HCT116 (cell line): ENCODE measurements around the gene FOXP2. TPM values are rescaled to one million over a fixed set of nuclear protein-coding genes. Genes with fewer than 3 reads are reported as not detected.

Experiments used
- ATAC-seq: fragments of 200-7000 bp; cut with Tn5 transposase; 2 replicates; pipeline ENCODE4 v1.9.1; 2020; ENCODE audit warnings: mild to moderate bottlenecking, moderate library complexity
- BruUV-seq: library from RNA; stranded (reverse); fragments of 400-500 nt; replicated peaks from 2 replicates; lab custom pipeline; 2021; lab: Mats Ljungman, UMichigan
- CTCF ChIA-PET: fragments of 300-600 bp; sonication (Branson Sonifier 250); formaldehyde crosslinking; loops from one replicate; lab custom pipeline; 2021; ENCODE audit warnings: antibody characterized with exemption; lab: Charles Lee
- POLR2A ChIA-PET: fragments of 300-600, 350-600 bp; sonication (Branson Sonifier 250); formaldehyde crosslinking; loops from one replicate; lab custom pipeline; 2021; ENCODE audit warnings: antibody characterized with exemption; lab: Charles Lee
- RAD21 ChIA-PET, 2 experiments: fragments of 300-600 bp; sonication (Branson Sonifier 250); formaldehyde crosslinking; loops; one replicate each; lab custom pipeline; 2023; ENCODE audit warnings: low total read pairs in 2 of 2; ENCODE audit not compliant: uncharacterized antibody in 2 of 2, unreplicated experiment in 2 of 2, low non-redundant PET in 1 of 2; lab: Charles Lee
- DNase-seq: peaks from one replicate; pipeline ENCODE4 v3.0.0-alpha.2; 2010; ENCODE audit warnings: low read depth, low spot score
- H2AFZ ChIP-seq: fragments of 200-600 bp; shearing (Covaris generic), sonication (generic); 2 replicates; pipeline ENCODE4 v1.6.1; 2017; ENCODE audit warnings: low read depth, mixed run types, mixed read lengths, antibody characterized with exemption, low read length; ENCODE audit not compliant: poor library complexity, severe bottlenecking
- H3K27ac ChIP-seq: 2 replicates; pipeline ENCODE4 v1.5.1; 2012; ENCODE audit warnings: low read depth, low read length
- H3K27me3 ChIP-seq: fragments of 200-600 bp; sonication (generic); 2 replicates; pipeline ENCODE4 v1.6.1; 2016; ENCODE audit warnings: mixed run types, low read length, mixed read lengths; ENCODE audit not compliant: insufficient read depth
- H3K36me3 ChIP-seq, 2 experiments: fragments of 200-500 bp in 1 of 2; fragments of 200-600 bp in 1 of 2; sonication (Bioruptor generic) in 1 of 2; sonication (generic) in 1 of 2; 2 replicates each; pipeline versions ENCODE4 v1.5.1 to v1.6.1; 2014 to 2016; ENCODE audit warnings: low read length in 2 of 2, inconsistent platforms in 1 of 2, mixed read lengths in 1 of 2, mixed run types in 1 of 2; ENCODE audit not compliant: insufficient read depth in 2 of 2, control insufficient read depth in 1 of 2
- H3K4me1 ChIP-seq, 2 experiments: fragments of 200-600 bp in 1 of 2; sonication (generic) in 1 of 2; 2 replicates each; pipeline versions ENCODE4 v1.5.1 to v1.6.1; 2012 to 2017; ENCODE audit warnings: low read length in 2 of 2, inconsistent platforms in 1 of 2, mild to moderate bottlenecking in 1 of 2, mixed read lengths in 1 of 2, mixed run types in 1 of 2, moderate library complexity in 1 of 2; ENCODE audit not compliant: insufficient read depth in 2 of 2, control insufficient read depth in 1 of 2
- H3K4me2 ChIP-seq: fragments of 200-600 bp; sonication (generic); 2 replicates; pipeline ENCODE4 v1.6.1; 2017; ENCODE audit warnings: mixed run types, low read length, mixed read lengths
- H3K4me3 ChIP-seq, 2 experiments: fragments of 200-600 bp in 1 of 2; sonication (generic) in 1 of 2; replicated peaks in 1 of 2; 2 replicates each; pipeline ENCODE4 v1.5.1; 2011 to 2016; ENCODE audit warnings: low read length in 2 of 2, control low read depth in 1 of 2, low read depth in 1 of 2, mild to moderate bottlenecking in 1 of 2, mixed read lengths in 1 of 2, mixed run types in 1 of 2
- H3K79me2 ChIP-seq: fragments of 200-600 bp; sonication (generic); 2 replicates; pipeline ENCODE4 v1.6.1; 2017; ENCODE audit warnings: mild to moderate bottlenecking, mixed run types, low read length, moderate library complexity, mixed read lengths; ENCODE audit not compliant: insufficient read depth
- H3K9ac ChIP-seq: fragments of 200-600 bp; sonication (generic); 2 replicates; pipeline ENCODE4 v1.6.1; 2016; ENCODE audit warnings: low read length, mixed read lengths
- H3K9me2 ChIP-seq: fragments of 200-600 bp; sonication (generic), shearing (Covaris generic); 2 replicates; pipeline ENCODE4 v1.6.1; 2017; ENCODE audit warnings: mixed run types, mild to moderate bottlenecking, moderate library complexity; ENCODE audit not compliant: insufficient read depth
- H3K9me3 ChIP-seq, 2 experiments: fragments of 200-500 bp in 1 of 2; fragments of 200-600 bp in 1 of 2; sonication (Bioruptor generic) in 1 of 2; sonication (generic) in 1 of 2; 2 replicates each; pipeline ENCODE4 v1.6.1; 2014 to 2017; ENCODE audit warnings: low read length in 2 of 2, mixed read lengths in 2 of 2, inconsistent platforms in 1 of 2, low read depth in 1 of 2, mild to moderate bottlenecking in 1 of 2, mixed run types in 1 of 2, moderate library complexity in 1 of 2; ENCODE audit not compliant: control insufficient read depth in 1 of 2, insufficient read depth in 1 of 2
- H4K20me1 ChIP-seq: fragments of 200-600 bp; sonication (generic), shearing (Covaris generic); 2 replicates; pipeline ENCODE4 v1.6.1; 2017; ENCODE audit warnings: mixed run types, mild to moderate bottlenecking, moderate library complexity; ENCODE audit not compliant: insufficient read depth
- CBX3 ChIP-seq: IDR thresholded peaks from 2 replicates; pipeline ENCODE4 v1.6.1; 2012; ENCODE audit warnings: low read depth
- CEBPB ChIP-seq: IDR thresholded peaks from 2 replicates; pipeline ENCODE4 v1.6.1; 2012; ENCODE audit warnings: low read depth
- ELF1 ChIP-seq: IDR thresholded peaks from 2 replicates; pipeline ENCODE4 v1.6.1; 2012; ENCODE audit warnings: low read depth, borderline replicate concordance
- EZH2 ChIP-seq: fragments of 200-600 bp; sonication (generic); IDR thresholded peaks from 2 replicates; pipeline ENCODE4 v1.6.1; 2017; ENCODE audit warnings: antibody characterized with exemption, mixed run types
- POLR2AphosphoS5 ChIP-seq: IDR thresholded peaks from 2 replicates; pipeline ENCODE4 v1.6.1; 2011; ENCODE audit warnings: mild to moderate bottlenecking, low read depth, low read length, moderate library complexity
- SIN3A ChIP-seq: IDR thresholded peaks from 2 replicates; pipeline ENCODE4 v1.6.1; 2012; ENCODE audit warnings: low read depth
- SP1 ChIP-seq: IDR thresholded peaks from 2 replicates; pipeline ENCODE4 v1.6.1; 2012; ENCODE audit warnings: low read depth
- SRF ChIP-seq: IDR thresholded peaks from 2 replicates; pipeline ENCODE4 v1.6.1; 2012; ENCODE audit warnings: low read depth
- YY1 ChIP-seq: IDR thresholded peaks from 2 replicates; pipeline ENCODE4 v1.6.1; 2011; ENCODE audit warnings: low read length, low read depth, moderate library complexity, mild to moderate bottlenecking; ENCODE audit not compliant: insufficient replicate concordance; ENCODE audit errors: extremely low read depth
- ZFX ChIP-seq: fragments of 450-650 bp; IDR thresholded peaks from 2 replicates; pipeline ENCODE4 v1.6.1; 2017
- ZNF274 ChIP-seq: fragments of 200-500 bp; sonication (Bioruptor generic); IDR thresholded peaks from 2 replicates; pipeline ENCODE4 v1.6.1; 2014; ENCODE audit warnings: mild to moderate bottlenecking, low read depth, low read length, inconsistent platforms
- intact Hi-C: fragments of 100-400 bp; cut with micrococcal nuclease; formaldehyde crosslinking; loops from 2 replicates; pipeline ENCODE4 v1.10.0; 2022
- total RNA-seq: library from RNA; stranded (reverse); gene quantifications from one replicate; pipeline ENCODE4 v1.2.1, GENCODE V29; 2021; ENCODE audit not compliant: unreplicated experiment
- TF ChIP-seq, protein P1 (sequence below): IDR thresholded peaks from 2 replicates; pipeline ENCODE4 v1.6.1; 2012; ENCODE audit warnings: low read depth
- TF ChIP-seq, protein P2 (sequence below): IDR thresholded peaks from 2 replicates; pipeline ENCODE4 v1.6.1; 2011; ENCODE audit warnings: mild to moderate bottlenecking, low read length, moderate library complexity; ENCODE audit not compliant: insufficient replicate concordance; ENCODE audit errors: extremely low read depth
- TF ChIP-seq, protein P3 (sequence below): IDR thresholded peaks from 2 replicates; pipeline ENCODE4 v1.6.1; 2012

The FOXP2 gene
- total RNA-seq, 1 experiment from 2014 or later, result 2.5 TPM

DNA sequence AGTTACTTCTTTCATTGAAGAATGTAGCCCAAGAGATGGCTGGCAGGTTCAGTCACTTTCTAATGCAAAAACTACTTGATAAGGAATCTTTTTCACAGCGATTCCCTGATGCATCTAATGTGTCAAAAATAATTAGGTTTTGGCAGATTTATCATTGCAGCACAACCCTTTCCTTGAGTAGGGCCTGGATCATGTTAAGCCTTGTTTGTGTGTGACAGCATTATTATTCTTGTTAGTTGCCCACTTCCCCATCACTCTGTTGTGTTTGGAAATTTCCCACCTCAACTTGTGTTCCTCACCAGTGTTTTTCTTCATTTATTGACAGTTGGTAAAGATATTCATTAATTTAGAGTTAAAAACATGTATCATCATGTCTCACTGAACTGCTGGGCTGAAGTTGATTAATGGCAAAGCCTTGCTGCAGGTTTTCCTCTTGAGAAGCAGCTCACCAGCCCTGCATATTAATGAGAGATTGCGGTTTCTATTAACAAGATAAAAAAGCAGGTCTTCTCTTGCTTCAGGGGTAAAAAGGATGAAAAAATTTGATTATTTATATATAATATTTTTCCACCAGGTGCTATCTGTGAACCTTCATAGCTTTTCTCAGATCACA is 273.9 kb downstream of the FOXP2 start:
- CTCF ChIA-PET, result no interaction called here
- Histone ChIP-seq H3K9ac (no peak overlapping the region), H3K4me1 (no peaks in the 10 kb centered on the region), H3K9me2 (no peaks in the 10 kb centered on the region), H3K36me3 (no peaks in the 10 kb centered on the region), H3K79me2 (no peaks in the 10 kb centered on the region), H4K20me1 (no peaks in the 10 kb centered on the region), H2AFZ (no peak overlapping the region), H3K27ac (no peak overlapping the region), H3K4me2 (no peak overlapping the region), H3K27me3 (no peaks in the 10 kb centered on the region), H3K9me3 (no peaks in the 10 kb centered on the region), H3K4me3 (no peak overlapping the region)
- RAD21 ChIA-PET, result no interaction called here
- DNase-seq, result no peak
- no peak for ATAC-seq
- POLR2A ChIA-PET, result no interaction called here
- TF ChIP-seq YY1, result no peak
- no peak for TF ChIP-seq ELF1
- no peak for TF ChIP-seq SIN3A
- TF ChIP-seq, protein P1, sequence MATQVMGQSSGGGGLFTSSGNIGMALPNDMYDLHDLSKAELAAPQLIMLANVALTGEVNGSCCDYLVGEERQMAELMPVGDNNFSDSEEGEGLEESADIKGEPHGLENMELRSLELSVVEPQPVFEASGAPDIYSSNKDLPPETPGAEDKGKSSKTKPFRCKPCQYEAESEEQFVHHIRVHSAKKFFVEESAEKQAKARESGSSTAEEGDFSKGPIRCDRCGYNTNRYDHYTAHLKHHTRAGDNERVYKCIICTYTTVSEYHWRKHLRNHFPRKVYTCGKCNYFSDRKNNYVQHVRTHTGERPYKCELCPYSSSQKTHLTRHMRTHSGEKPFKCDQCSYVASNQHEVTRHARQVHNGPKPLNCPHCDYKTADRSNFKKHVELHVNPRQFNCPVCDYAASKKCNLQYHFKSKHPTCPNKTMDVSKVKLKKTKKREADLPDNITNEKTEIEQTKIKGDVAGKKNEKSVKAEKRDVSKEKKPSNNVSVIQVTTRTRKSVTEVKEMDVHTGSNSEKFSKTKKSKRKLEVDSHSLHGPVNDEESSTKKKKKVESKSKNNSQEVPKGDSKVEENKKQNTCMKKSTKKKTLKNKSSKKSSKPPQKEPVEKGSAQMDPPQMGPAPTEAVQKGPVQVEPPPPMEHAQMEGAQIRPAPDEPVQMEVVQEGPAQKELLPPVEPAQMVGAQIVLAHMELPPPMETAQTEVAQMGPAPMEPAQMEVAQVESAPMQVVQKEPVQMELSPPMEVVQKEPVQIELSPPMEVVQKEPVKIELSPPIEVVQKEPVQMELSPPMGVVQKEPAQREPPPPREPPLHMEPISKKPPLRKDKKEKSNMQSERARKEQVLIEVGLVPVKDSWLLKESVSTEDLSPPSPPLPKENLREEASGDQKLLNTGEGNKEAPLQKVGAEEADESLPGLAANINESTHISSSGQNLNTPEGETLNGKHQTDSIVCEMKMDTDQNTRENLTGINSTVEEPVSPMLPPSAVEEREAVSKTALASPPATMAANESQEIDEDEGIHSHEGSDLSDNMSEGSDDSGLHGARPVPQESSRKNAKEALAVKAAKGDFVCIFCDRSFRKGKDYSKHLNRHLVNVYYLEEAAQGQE, result no peak
- TF ChIP-seq, protein P2, sequence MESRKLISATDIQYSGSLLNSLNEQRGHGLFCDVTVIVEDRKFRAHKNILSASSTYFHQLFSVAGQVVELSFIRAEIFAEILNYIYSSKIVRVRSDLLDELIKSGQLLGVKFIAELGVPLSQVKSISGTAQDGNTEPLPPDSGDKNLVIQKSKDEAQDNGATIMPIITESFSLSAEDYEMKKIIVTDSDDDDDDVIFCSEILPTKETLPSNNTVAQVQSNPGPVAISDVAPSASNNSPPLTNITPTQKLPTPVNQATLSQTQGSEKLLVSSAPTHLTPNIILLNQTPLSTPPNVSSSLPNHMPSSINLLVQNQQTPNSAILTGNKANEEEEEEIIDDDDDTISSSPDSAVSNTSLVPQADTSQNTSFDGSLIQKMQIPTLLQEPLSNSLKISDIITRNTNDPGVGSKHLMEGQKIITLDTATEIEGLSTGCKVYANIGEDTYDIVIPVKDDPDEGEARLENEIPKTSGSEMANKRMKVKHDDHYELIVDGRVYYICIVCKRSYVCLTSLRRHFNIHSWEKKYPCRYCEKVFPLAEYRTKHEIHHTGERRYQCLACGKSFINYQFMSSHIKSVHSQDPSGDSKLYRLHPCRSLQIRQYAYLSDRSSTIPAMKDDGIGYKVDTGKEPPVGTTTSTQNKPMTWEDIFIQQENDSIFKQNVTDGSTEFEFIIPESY, result no peak
- TF ChIP-seq SP1, result no peak
- TF ChIP-seq ZFX, result no peak
- TF ChIP-seq, protein P3, sequence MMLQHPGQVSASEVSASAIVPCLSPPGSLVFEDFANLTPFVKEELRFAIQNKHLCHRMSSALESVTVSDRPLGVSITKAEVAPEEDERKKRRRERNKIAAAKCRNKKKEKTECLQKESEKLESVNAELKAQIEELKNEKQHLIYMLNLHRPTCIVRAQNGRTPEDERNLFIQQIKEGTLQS, result no peak
- no peak for TF ChIP-seq EZH2
- no peak for TF ChIP-seq ZNF274
- no peak for TF ChIP-seq CEBPB
- no peak for TF ChIP-seq SRF
- TF ChIP-seq POLR2AphosphoS5, result no peak
- TF ChIP-seq CBX3, result no peak
- BruUV-seq, result no TSS peak
- intact Hi-C loops, result no loop called here
